Transverse colon (tissue), 4 donors: ENCODE measurements around the gene WWC1. TPM values are rescaled to one million over a fixed set of nuclear protein-coding genes. Genes with fewer than 3 reads are reported as not detected.
"Not testable (repeated sequence)": the region's sequence is repeated elsewhere in the genome, so short reads cannot be mapped to it uniquely, and the experiment has no call there.

Experiments used
- DNase-seq: peaks from one replicate; pipeline ENCODE4 v3.0.0-alpha.2; 2019
- H3K27ac ChIP-seq, 4 donors: fragments of 200-600 bp; sonication (generic); 2 replicates each; pipeline ENCODE4 v1.5.1; 2016 to 2018; ENCODE audit warnings: inconsistent platforms in 4 of 4
- H3K27me3 ChIP-seq: fragments of 200-600 bp; sonication (generic); 2 replicates; pipeline ENCODE4 v1.5.1; 2017; ENCODE audit warnings: inconsistent platforms
- H3K36me3 ChIP-seq, 4 donors: fragments of 200-600 bp; sonication (generic); 2 replicates each; pipeline ENCODE4 v1.5.1; 2017 to 2019; ENCODE audit warnings: inconsistent platforms in 4 of 4
- H3K4me1 ChIP-seq, 4 donors: fragments of 200-600 bp; sonication (generic); 2 replicates each; pipeline ENCODE4 v1.5.1; 2017 to 2020; ENCODE audit warnings: inconsistent platforms in 4 of 4
- H3K4me3 ChIP-seq, 4 donors: fragments of 200-600 bp; sonication (generic); 1 replicate in 1 of 4; 2 replicates in 3 of 4; pipeline versions ENCODE4 v1.5.1 to v1.6.1; 2017 to 2019; ENCODE audit warnings: inconsistent platforms in 4 of 4
- H3K9me3 ChIP-seq, 2 donors: fragments of 200-600 bp; sonication (generic); 2 replicates each; pipeline ENCODE4 v1.5.1; 2017 to 2019; ENCODE audit warnings: inconsistent platforms in 2 of 2
- CTCF ChIP-seq, 5 experiments: fragments of 200-600 bp in 3 of 5; fragments of 450-650 bp in 2 of 5; sonication (generic) in 3 of 5; IDR thresholded peaks; 1 replicate in 2 of 5; 2 replicates in 3 of 5; pipeline ENCODE4 v1.5.1; 2016 to 2017; ENCODE audit warnings: antibody characterized with exemption in 5 of 5, inconsistent platforms in 3 of 5, mild to moderate bottlenecking in 2 of 5, moderate library complexity in 1 of 5
- EP300 ChIP-seq: sonication (generic); formaldehyde crosslinking; IDR thresholded peaks from one replicate; pipeline ENCODE4 v1.6.1; 2017; ENCODE audit warnings: antibody characterized with exemption, low read depth
- POLR2A ChIP-seq: fragments of 450-650 bp; IDR thresholded peaks from one replicate; pipeline ENCODE4 v1.6.1; 2016; ENCODE audit warnings: antibody characterized with exemption, mild to moderate bottlenecking, moderate library complexity
- POLR2AphosphoS5 ChIP-seq, 3 donors: sonication (generic); formaldehyde crosslinking; IDR thresholded peaks; one replicate each; pipeline ENCODE4 v1.6.1; 2016; ENCODE audit warnings: antibody characterized with exemption in 3 of 3
- WGBS, 2 donors: methylation state at CpG; one replicate each; pipeline ENCODE4 v1.1.5; 2018; ENCODE audit warnings: low coverage in 1 of 2; 5-methylcytosine and 5-hydroxymethylcytosine counted together
- in situ Hi-C, 4 donors: fragments of 200-750 bp; cut with MboI; loops; one replicate each; pipeline versions ENCODE4 v1.15.0 to v1.15.1; 2017; ENCODE audit warnings: low sequenced_read_pairs in 3 of 4, low pct_ligation_motif_present in 1 of 4, low pct_unique_long_range_greater_than_20kb in 1 of 4
- intact Hi-C: fragments of 100-400 bp; cut with DNase I; formaldehyde crosslinking; loops from one replicate; pipeline ENCODE4 v1.15.1; 2023; ENCODE audit warnings: low total_unique reads
- total RNA-seq, 4 donors: library from RNA; depleted of rRNA; stranded (reverse); fragments of >200 nt; gene quantifications; one replicate each; pipeline ENCODE4 v1.1.0, GENCODE V29; 2016

Gene WWC1
- total RNA-seq, 4 donors from 2014 or later, result 10.1 to 34.8 (median 16.8) TPM

- H3K4me1 ChIP-seq, result peaks cover 0 to 2% (median 0%) of the 10 kb centered on the region in 4 donors
- no peaks in the 10 kb centered on the region for H3K36me3 ChIP-seq
- 87% methylated on average over 4 of the region's 4 CpGs; no CpG with 5 or more reads in 1 of the 2 donors for WGBS, 2 donors
- TF ChIP-seq POLR2AphosphoS5 (IDR thresholded peaks at IDR 0.05) (no peak), CTCF (IDR thresholded peaks at IDR 0.05) (no peak), EP300 (no peak), POLR2A (no peak)
- no peak for DNase-seq
- intact Hi-C loops (no loop called here), in situ Hi-C loops (loop anchor here in 1 of 4 donors (25.0 kb wide), 1 partner anchor 171 kb away; no protein-coding TSS in a partner anchor)
- no peaks in the 10 kb centered on the region for H3K9me3 ChIP-seq
- H3K27me3 ChIP-seq, result no peaks in the 10 kb centered on the region
- H3K27ac ChIP-seq, result no peak overlapping the region
- no peak overlapping the region for H3K4me3 ChIP-seq
These were observed 141.5 kb downstream of the WWC1 start for GRCh38 chr5:168432903-168433302.

- no peak overlapping the region for H3K27ac ChIP-seq
- in situ Hi-C loops (loop anchor here in 1 of 4 donors (25.0 kb wide), 1 partner anchor 172 kb away; no protein-coding TSS in a partner anchor), intact Hi-C loops (no loop called here)
- no peak for TF ChIP-seq POLR2AphosphoS5 (IDR thresholded peaks at IDR 0.05)
- WGBS, 2 donors, result 77 to 84% methylated on average over 3 to 9 of the region's 9 CpGs
- peaks cover 0 to 2% (median 0%) of the 10 kb centered on the region in 4 donors for H3K4me1 ChIP-seq
- H3K9me3 ChIP-seq, result no peaks in the 10 kb centered on the region
- no peak overlapping the region for H3K4me3 ChIP-seq
- no peaks in the 10 kb centered on the region for H3K27me3 ChIP-seq
- DNase-seq, result no peak
- no peaks in the 10 kb centered on the region for H3K36me3 ChIP-seq
These were observed 142.6 kb downstream of the WWC1 start for GRCh38 chr5:168434001-168434400.

GRCh38 chr5:168434746-168435321, 143.4 kb downstream of the WWC1 start:
- Histone ChIP-seq H3K27ac (no peak overlapping the region), H3K9me3 (no peaks in the 10 kb centered on the region), H3K4me3 (no peak overlapping the region), H3K36me3 (no peaks in the 10 kb centered on the region), H3K27me3 (no peaks in the 10 kb centered on the region), H3K4me1 (peaks cover 0 to 2% (median 0%) of the 10 kb centered on the region in 4 donors)
- in situ Hi-C loops (loop anchor here in 1 of 4 donors (25.0 kb wide), 1 partner anchor 173 kb away; no protein-coding TSS in a partner anchor), intact Hi-C loops (no loop called here)
- 76 to 78% methylated on average over 5 to 8 of the region's 8 CpGs for WGBS, 2 donors
- DNase-seq, result no peak
- TF ChIP-seq CTCF (IDR thresholded peaks at IDR 0.05), result no peak

GRCh38 chr5:168435340-168435739, 143.9 kb downstream of the WWC1 start:
- H3K27me3 ChIP-seq, H3K9me3 ChIP-seq, H3K4me3 ChIP-seq, H3K4me1 ChIP-seq, intact Hi-C loops, DNase-seq, H3K27ac ChIP-seq, H3K36me3 ChIP-seq: not testable (repeated sequence)
- in situ Hi-C loops, result loop anchor here in 1 of 4 donors (25.0 kb wide), 1 partner anchor 173 kb away; no protein-coding TSS in a partner anchor
- WGBS, 2 donors, result 90 to 95% methylated on average over 3 to 4 of the region's 4 CpGs

GRCh38 chr5:168438349-168438748, 146.9 kb downstream of the WWC1 start:
- DNase-seq, result no peak
- H3K36me3 ChIP-seq, result no peaks in the 10 kb centered on the region
- no peaks in the 10 kb centered on the region for H3K4me1 ChIP-seq
- H3K9me3 ChIP-seq, result no peaks in the 10 kb centered on the region
- intact Hi-C loops (no loop called here), in situ Hi-C loops (loop anchor here in 1 of 4 donors (25.0 kb wide), 1 partner anchor 176 kb away; no protein-coding TSS in a partner anchor)
- 70 to 85% methylated on average over 3 to 5 of the region's 5 CpGs for WGBS, 2 donors
- no peaks in the 10 kb centered on the region for H3K27me3 ChIP-seq
- TF ChIP-seq POLR2AphosphoS5 (IDR thresholded peaks at IDR 0.05) (no peak), CTCF (IDR thresholded peaks at IDR 0.05) (no peak), POLR2A (no peak), EP300 (no peak)
- no peak overlapping the region for H3K4me3 ChIP-seq
- H3K27ac ChIP-seq, result no peak overlapping the region
